Activated CD4-positive, alpha-beta memory T cell treated with anti-CD3 and anti-CD28 coated beads, Interleukin-2, amount 10 ng/mL, durations not matched to agents 7 days and 5 days (primary cell): Measurements from ENCODE around the gene EYS. TPM values are rescaled to one million over a fixed set of nuclear protein-coding genes. Genes with fewer than 3 reads are reported as not detected.
"Not testable (repeated sequence)": the region's sequence is repeated elsewhere in the genome, so short reads cannot be mapped to it uniquely, and the experiment has no call there.

Experiments
- CTCF ChIA-PET: fragments of 350-600 bp; sonication (Branson Sonifier 250); formaldehyde crosslinking; loops from one replicate; lab custom pipeline; 2021; ENCODE audit warnings: antibody characterized with exemption, inconsistent platforms; lab: Charles Lee
- POLR2A ChIA-PET: fragments of 350-600 bp; sonication (Branson Sonifier 250); formaldehyde crosslinking; loops from one replicate; lab custom pipeline; 2021; ENCODE audit warnings: antibody characterized with exemption; lab: Charles Lee
- DNase-seq: peaks from one replicate; pipeline ENCODE4 v3.0.0-alpha.2; 2020
- H3K27ac Mint-ChIP-seq: one replicate; pipeline ENCODE4 v1.8.0; 2021; ENCODE audit warnings: mild to moderate bottlenecking, mixed read lengths
- H3K27me3 Mint-ChIP-seq: one replicate; pipeline ENCODE4 v1.8.0; 2021; ENCODE audit warnings: mixed read lengths
- H3K36me3 Mint-ChIP-seq: one replicate; pipeline ENCODE4 v1.8.0; 2021; ENCODE audit warnings: low read depth, mixed read lengths
- H3K4me1 Mint-ChIP-seq: one replicate; pipeline ENCODE4 v1.8.0; 2021; ENCODE audit warnings: mixed read lengths
- H3K4me3 Mint-ChIP-seq: one replicate; pipeline ENCODE4 v1.8.0; 2021; ENCODE audit warnings: mild to moderate bottlenecking, mixed read lengths
- H3K9me3 Mint-ChIP-seq: one replicate; pipeline ENCODE4 v1.8.0; 2021; ENCODE audit warnings: mixed read lengths
- total RNA-seq, 2 experiments: library from RNA; stranded (reverse); gene quantifications; one replicate each; pipeline ENCODE4 v1.2.3, GENCODE V29; 2021

The EYS gene
- total RNA-seq, 2 experiments from 2014 or later, result not detected

DNA sequence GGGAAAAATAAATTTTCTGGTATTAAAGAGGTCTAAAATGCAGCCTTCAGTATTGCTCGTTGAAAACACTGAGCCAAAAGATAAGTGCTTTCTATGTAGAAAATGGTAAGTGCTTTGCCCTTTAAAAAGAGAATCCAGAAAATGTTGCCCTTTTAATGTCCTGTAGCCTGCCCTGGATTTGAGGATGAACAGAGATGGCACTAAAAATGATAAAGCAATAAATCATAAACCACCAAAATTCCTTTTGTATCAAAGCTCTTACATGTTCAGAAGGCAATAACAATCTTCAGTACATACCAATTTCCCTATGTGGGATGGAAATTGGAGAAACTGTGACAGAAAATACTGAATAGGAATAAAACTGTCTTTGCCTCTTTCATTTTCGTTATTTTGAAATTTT, 1665.7 kb downstream of the EYS start:
- CTCF ChIA-PET, result no interaction called here
- no peak for DNase-seq
- Mint-ChIP-seq H3K36me3 (no peaks in the 10 kb centered on the region), H3K27me3 (no peaks in the 10 kb centered on the region), H3K4me3 (no peak overlapping the region), H3K4me1 (no peaks in the 10 kb centered on the region), H3K27ac (no peak overlapping the region), H3K9me3 (no peaks in the 10 kb centered on the region)
- POLR2A ChIA-PET, result no interaction called here

DNA sequence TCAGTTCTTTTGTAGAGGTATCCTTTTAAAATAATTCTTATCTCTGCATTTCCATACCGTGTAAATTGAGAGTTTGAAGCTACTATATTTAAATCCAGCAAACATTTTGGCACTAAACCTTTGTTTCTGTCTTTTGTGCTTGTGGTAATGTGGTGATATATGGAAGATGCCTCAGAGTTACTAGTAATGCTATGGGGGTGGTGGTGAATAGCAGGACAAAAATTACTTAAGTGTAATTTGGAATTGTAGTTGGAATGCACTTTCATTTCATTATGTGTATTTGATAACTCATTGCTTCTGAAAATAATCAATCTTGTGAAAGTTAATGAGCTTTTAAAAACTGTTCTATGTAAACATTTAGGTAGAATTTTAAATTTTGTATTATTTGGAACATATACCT, 1666.9 kb downstream of the EYS start:
- Mint-ChIP-seq H3K36me3 (no peaks in the 10 kb centered on the region), H3K27me3 (no peaks in the 10 kb centered on the region), H3K4me3 (no peak overlapping the region), H3K27ac (no peak overlapping the region), H3K4me1 (no peaks in the 10 kb centered on the region), H3K9me3 (no peaks in the 10 kb centered on the region)
- ChIA-PET CTCF (no interaction called here), POLR2A (no interaction called here)
- DNase-seq, result no peak

DNA sequence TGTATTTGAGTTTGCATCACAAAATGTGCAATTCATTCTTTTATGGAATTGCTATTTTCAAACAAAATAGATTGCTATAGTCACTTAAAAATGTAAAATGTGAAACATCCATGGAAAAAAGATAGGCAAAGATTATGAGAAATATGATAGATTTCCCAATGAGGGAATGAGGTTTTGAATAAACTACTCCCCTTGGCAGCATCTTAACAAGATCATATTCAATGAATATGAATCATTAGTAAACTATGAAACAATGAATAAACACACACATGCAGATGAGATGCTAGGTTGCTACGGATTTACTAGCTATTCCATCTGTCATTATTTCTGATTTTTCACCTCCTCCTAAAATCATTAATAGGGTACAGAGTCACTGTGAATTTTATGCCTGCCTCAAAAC, 1669.6 kb downstream of the EYS start:
- Mint-ChIP-seq H3K9me3 (no peaks in the 10 kb centered on the region), H3K27ac (no peak overlapping the region), H3K27me3 (no peaks in the 10 kb centered on the region), H3K36me3 (no peaks in the 10 kb centered on the region), H3K4me1 (no peaks in the 10 kb centered on the region), H3K4me3 (no peak overlapping the region)
- ChIA-PET CTCF (no interaction called here), POLR2A (no interaction called here)
- DNase-seq, result no peak

DNA sequence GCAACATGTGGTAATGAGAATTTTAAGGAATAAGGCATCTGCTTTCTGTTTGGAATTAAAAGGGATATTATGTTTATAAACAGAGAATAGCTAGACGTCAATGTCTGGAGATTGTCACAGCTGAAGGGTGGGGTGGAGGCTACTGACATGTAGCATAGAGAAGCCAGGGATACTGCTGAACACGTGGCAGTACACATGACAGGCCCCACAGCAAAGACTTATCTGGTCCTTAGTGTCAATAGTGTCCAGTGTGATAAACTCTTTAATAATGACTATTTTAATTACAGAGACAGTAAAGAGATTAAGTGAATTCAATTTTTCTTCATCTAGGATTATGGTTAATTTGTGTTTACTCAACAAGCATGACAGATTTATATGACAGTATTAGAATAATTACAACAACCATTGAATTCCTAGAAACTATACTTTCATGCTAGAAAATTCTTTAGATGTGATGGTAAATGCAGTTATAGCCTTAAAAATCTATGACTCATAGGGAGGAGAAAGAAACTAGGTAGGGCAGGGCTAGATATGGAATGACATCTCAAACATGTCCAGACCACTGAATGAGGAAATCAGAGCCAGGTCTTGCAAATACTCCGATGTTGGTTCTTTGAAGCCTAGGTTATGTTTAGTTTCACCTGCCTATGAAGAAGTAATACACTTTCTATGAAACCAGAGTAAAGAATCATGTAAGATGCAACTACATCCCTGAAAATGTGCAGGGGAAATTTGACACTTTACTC, 1671.9 kb downstream of the EYS start:
- Mint-ChIP-seq H3K27me3 (no peaks in the 10 kb centered on the region), H3K27ac (no peak overlapping the region), H3K36me3 (no peaks in the 10 kb centered on the region), H3K4me1 (no peaks in the 10 kb centered on the region), H3K4me3 (no peak overlapping the region), H3K9me3 (peaks cover 4% of the 10 kb centered on the region)
- POLR2A ChIA-PET, result no interaction called here
- DNase-seq, result no peak
- CTCF ChIA-PET, result no interaction called here

DNA sequence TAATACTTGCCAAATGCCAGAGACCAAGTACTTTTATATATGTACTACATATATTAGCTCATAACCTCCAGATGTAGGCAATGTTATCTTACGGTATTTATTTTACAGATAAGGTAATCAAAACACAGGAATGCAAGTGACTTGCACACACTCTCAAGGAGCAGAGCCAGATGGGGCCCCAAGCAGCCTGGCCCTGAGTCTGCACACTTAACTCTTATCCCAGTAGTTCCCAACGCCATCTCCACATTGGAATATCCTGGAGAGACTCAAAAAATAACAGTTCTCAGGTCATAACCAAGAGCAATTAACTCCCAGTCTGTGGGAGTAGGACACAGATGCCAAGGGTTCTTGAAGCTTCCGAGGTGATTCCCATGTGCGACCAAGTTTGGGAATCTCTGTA, 1672.7 kb downstream of the EYS start:
- Mint-ChIP-seq H3K4me3 (no peak overlapping the region), H3K27me3 (no peaks in the 10 kb centered on the region), H3K36me3 (no peaks in the 10 kb centered on the region), H3K9me3 (peaks cover 4% of the 10 kb centered on the region), H3K4me1 (no peaks in the 10 kb centered on the region), H3K27ac (no peak overlapping the region)
- POLR2A ChIA-PET, result no interaction called here
- no peak for DNase-seq
- CTCF ChIA-PET, result no interaction called here

DNA sequence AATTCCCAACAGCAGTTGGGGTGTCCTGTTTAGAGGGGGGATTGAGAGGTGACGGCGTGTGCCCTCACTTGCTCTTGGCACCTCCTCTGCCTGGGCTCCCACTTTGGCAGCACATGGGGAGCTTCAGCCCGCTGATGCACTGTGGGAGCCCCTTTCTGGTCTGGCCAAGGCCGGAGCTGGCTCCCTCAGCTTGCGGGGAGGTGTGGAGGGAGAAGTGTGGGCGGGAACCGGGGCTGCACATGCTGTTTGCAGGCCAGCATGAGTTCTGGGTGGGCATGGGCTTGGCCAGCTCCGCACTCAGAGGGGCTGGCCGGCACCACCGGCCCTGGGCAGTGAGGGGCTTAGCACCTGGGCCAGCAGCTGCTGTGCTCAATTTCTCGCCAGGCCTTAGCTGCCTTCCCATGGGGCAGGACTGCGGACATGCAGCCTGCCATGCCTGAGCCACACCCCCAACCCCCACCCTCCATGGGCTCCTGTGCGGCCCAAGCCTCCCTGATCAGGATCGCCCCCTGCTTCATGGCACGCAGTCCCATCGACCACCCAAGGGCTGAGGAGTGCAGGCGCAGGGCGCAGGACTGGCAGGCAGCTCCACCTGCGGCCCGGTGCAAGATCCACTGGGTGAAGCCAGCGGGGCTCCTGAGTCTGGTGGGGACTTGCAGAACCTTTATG, 1675.9 kb downstream of the EYS start:
- CTCF ChIA-PET, POLR2A ChIA-PET, H3K27ac Mint-ChIP-seq, H3K9me3 Mint-ChIP-seq, H3K27me3 Mint-ChIP-seq, H3K36me3 Mint-ChIP-seq, H3K4me3 Mint-ChIP-seq, H3K4me1 Mint-ChIP-seq, DNase-seq: not testable (repeated sequence)

DNA sequence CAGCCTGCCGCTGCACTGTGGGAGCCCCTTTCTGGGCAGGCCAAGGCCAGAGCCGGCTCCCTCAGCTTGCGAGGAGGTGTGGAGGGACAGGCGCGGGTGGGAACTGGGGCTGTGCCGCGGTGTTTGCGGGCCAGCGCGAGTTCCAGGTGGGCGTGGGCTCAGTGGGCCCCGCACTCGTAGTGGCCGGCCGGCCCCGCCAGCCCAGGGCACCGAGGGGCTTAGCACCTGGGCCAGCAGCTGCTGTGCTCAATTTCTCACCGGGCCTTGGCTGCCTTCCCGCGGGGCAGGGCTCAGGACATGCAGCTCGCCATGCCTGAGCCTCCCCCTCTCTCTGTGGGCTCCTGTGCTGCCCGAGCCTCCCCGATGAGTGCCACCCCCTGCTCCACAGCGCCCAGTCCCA, 1683.3 kb downstream of the EYS start:
- ChIA-PET POLR2A (no interaction called here), CTCF (no interaction called here)
- peaks cover 13% of the 10 kb centered on the region for H3K9me3 Mint-ChIP-seq
- H3K4me3 Mint-ChIP-seq, result no peak overlapping the region
- DNase-seq, result no peak
- no peaks in the 10 kb centered on the region for H3K36me3 Mint-ChIP-seq
- no peaks in the 10 kb centered on the region for H3K4me1 Mint-ChIP-seq
- no peak overlapping the region for H3K27ac Mint-ChIP-seq
- H3K27me3 Mint-ChIP-seq, result no peaks in the 10 kb centered on the region

DNA sequence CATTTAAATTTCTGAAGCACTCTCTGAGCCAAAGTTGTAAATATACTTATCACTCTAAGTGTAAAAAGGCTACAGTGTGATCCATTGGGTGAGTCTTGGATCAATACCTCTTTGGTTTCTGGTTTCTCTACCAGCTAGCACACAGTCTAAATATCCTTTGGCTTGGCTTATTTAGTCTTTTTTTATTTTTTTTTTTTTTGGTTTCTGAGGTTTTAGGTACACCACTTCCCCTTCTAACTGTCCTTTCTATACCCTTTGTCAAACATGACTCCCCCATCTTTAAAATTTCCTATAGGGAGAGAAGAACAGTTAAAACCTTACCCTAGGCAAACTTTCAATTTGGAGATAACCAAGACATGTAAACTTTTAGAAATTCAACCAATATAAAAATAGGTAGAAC, 1692.4 kb downstream of the EYS start:
- H3K4me3 Mint-ChIP-seq, result no peak overlapping the region
- no peaks in the 10 kb centered on the region for H3K27me3 Mint-ChIP-seq
- POLR2A ChIA-PET, result no interaction called here
- CTCF ChIA-PET, result no interaction called here
- H3K27ac Mint-ChIP-seq, result no peak overlapping the region
- no peaks in the 10 kb centered on the region for H3K9me3 Mint-ChIP-seq
- no peaks in the 10 kb centered on the region for H3K4me1 Mint-ChIP-seq
- H3K36me3 Mint-ChIP-seq, result no peaks in the 10 kb centered on the region
- DNase-seq, result no peak

DNA sequence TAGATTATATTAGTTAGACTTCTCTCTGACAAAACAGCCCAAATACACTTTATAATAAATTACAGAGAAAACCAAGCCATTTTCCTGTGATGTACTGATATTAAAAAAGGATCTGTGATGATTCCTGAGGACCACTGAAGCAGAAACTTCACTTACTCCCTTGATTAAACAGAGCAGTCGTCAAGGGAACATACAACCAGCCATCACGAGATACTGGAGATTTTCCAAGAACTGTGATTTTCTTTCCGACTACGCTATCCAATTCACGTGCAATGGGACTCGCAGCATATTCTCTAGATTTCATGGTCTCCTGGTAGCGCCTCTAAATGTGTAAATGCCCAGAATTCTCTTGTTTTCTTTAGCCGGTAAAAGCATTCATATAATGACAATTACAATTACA, 1694.0 kb downstream of the EYS start:
- Mint-ChIP-seq H3K9me3 (no peaks in the 10 kb centered on the region), H3K4me1 (no peaks in the 10 kb centered on the region), H3K27ac (no peak overlapping the region), H3K4me3 (no peak overlapping the region), H3K27me3 (no peaks in the 10 kb centered on the region), H3K36me3 (no peaks in the 10 kb centered on the region)
- ChIA-PET POLR2A (no interaction called here), CTCF (no interaction called here)
- DNase-seq, result no peak

DNA sequence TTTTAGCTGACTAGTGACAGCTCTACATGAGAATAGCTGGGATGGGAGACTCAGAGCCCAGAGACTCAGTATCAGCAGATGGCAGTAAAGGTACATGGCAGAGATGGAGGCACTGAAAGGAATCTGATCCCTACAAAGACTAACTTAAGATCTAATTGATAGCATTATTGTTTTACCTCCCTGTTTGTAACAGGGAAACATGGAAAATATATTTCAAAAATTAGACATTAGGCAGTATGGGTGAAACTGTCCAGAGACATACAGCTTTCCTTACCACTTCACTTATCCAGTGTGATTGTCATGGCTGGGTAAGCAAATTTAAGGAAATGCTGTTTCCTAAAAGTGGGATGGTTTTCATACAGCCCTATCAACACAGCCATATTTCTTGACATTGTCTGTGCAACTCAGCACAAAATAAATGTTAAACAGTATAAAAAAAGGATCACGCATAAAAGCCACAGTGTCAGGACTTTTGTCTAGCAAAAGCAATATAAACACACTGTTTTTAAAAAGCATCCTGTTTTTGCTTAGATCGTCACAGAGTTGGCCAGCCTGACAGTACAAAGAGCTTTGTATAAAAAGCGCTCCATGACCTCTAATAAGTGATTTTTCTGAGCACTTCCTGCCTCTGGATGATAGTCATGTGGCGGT, 1694.5 kb downstream of the EYS start:
- Mint-ChIP-seq H3K4me3 (no peak overlapping the region), H3K4me1 (no peaks in the 10 kb centered on the region), H3K9me3 (peaks cover under 1% of the 10 kb centered on the region), H3K27ac (no peak overlapping the region), H3K27me3 (no peaks in the 10 kb centered on the region), H3K36me3 (no peaks in the 10 kb centered on the region)
- DNase-seq, result no peak
- POLR2A ChIA-PET, result no interaction called here
- CTCF ChIA-PET, result no interaction called here

DNA sequence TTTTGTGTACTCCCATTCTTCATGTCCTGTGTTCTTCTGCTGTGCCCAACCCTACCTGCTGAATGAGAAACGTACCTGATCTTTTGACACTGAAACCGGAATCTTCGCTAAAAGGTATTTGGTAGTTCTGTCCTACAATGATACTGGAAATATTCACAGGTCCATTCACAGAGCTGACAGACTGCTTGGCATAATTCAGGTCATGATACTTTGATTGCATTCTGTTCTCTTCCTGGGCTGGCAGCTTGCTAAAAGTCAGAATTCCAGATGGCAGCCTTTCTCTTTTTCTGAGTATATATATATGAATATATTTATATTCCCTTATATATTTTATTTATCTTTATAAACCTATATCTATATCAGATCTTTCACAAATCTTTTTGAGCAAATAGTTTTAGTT, 1696.4 kb downstream of the EYS start:
- H3K27ac Mint-ChIP-seq, result no peak overlapping the region
- H3K4me1 Mint-ChIP-seq, result no peaks in the 10 kb centered on the region
- no peak for DNase-seq
- H3K4me3 Mint-ChIP-seq, result no peak overlapping the region
- ChIA-PET CTCF (no interaction called here), POLR2A (no interaction called here)
- H3K36me3 Mint-ChIP-seq, result no peaks in the 10 kb centered on the region
- H3K27me3 Mint-ChIP-seq, result no peaks in the 10 kb centered on the region
- peaks cover 2% of the 10 kb centered on the region for H3K9me3 Mint-ChIP-seq

DNA sequence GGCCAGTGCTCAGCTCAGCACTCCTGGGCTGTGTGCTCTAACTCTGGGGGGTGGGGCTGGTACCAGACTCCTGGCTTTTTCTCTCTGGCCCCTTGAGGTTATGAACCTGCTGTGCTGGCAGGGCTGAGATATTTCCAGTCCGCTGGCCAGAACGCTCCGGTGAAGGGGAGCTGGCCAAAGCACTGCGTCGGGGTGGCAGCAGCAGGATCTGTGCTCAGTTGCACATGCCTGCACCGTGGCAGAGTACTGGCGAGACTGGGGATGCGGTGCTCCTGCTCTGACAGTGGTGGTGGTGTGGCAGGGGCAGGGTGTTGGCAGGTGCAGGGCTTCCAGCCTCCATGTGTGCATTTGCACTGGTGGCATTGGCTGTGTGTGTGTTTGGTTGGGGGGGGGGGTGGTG, 1697.0 kb downstream of the EYS start:
- DNase-seq, result no peak
- no peak overlapping the region for H3K27ac Mint-ChIP-seq
- H3K4me3 Mint-ChIP-seq, result no peak overlapping the region
- POLR2A ChIA-PET, result no interaction called here
- H3K36me3 Mint-ChIP-seq, result no peaks in the 10 kb centered on the region
- CTCF ChIA-PET, result no interaction called here
- H3K27me3 Mint-ChIP-seq, result no peaks in the 10 kb centered on the region
- H3K9me3 Mint-ChIP-seq, result peaks cover 2% of the 10 kb centered on the region
- no peaks in the 10 kb centered on the region for H3K4me1 Mint-ChIP-seq

DNA sequence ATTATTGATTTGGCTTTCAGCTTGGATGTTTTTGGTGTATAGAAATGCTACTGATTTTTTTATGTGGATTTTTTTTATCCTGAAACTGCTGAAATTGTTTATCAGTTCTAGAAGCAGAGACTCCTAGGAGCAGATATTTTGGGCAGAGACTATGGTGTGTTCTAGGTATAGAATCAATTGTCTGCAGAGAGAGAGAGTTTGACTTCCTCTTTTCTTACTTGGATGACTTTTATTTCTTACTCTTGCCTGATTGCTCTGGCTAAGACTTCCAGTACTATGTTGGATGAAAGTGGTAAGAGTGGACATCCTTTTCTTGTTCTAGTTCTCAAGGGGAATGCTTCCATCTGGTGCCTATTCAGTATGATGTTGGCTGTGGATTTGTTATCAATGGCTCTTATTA, 1700.8 kb downstream of the EYS start:
- CTCF ChIA-PET, result no interaction called here

More for the DNA sequence above, 1700.8 kb downstream of the EYS start:
- Mint-ChIP-seq H3K36me3 (no peaks in the 10 kb centered on the region), H3K9me3 (peaks cover 6% of the 10 kb centered on the region), H3K27ac (no peak overlapping the region), H3K4me1 (no peaks in the 10 kb centered on the region), H3K27me3 (no peaks in the 10 kb centered on the region), H3K4me3 (no peak overlapping the region)
- DNase-seq, result no peak
- POLR2A ChIA-PET, result no interaction called here
